SK-N-SH treated with all-trans-retinoic acid at 6 μM for 48 hours (cell line): ENCODE results near the gene SCARF2.

ENCODE experiments used
- ARNTL ChIP-seq: fragments of 450-650 bp; formaldehyde crosslinking; IDR thresholded peaks from 2 replicates; pipeline ENCODE4 v1.5.0; 2020; ENCODE audit warnings: low read depth, mild to moderate bottlenecking, moderate library complexity, borderline replicate concordance
- CSDC2 ChIP-seq: fragments of 250-450 bp; sonication (Bioruptor Pico); IDR thresholded peaks from 2 replicates; pipeline ENCODE4 v1.5.0; 2020; ENCODE audit warnings: mild to moderate bottlenecking, moderate library complexity
- GLIS3 ChIP-seq: fragments of 250-450 bp; sonication (Bioruptor Pico); IDR thresholded peaks from 2 replicates; pipeline ENCODE4 v1.5.0; 2020; ENCODE audit warnings: mild to moderate bottlenecking, moderate library complexity
- OSR1 ChIP-seq: fragments of 250-450 bp; sonication (Bioruptor Pico); IDR thresholded peaks from 2 replicates; pipeline ENCODE4 v1.8.0; 2022; ENCODE audit warnings: moderate library complexity, mild to moderate bottlenecking, inconsistent platforms
- RARB ChIP-seq: fragments of 250-450 bp; sonication (Bioruptor Pico); IDR thresholded peaks from 2 replicates; pipeline ENCODE4 v1.8.0; 2021; ENCODE audit warnings: mild to moderate bottlenecking, moderate library complexity
- SNAI2 ChIP-seq: fragments of 250-450 bp; sonication (Bioruptor Pico); IDR thresholded peaks from 2 replicates; pipeline ENCODE4 v1.5.0; 2020; ENCODE audit warnings: mild to moderate bottlenecking, moderate library complexity
- TOX ChIP-seq: fragments of 250-450 bp; sonication (Bioruptor Pico); IDR thresholded peaks from 2 replicates; pipeline ENCODE4 v1.8.0; 2021; ENCODE audit warnings: mild to moderate bottlenecking, moderate library complexity, borderline replicate concordance
- ZC3H10 ChIP-seq: fragments of 250-450 bp; sonication (Bioruptor Pico); IDR thresholded peaks from 2 replicates; pipeline ENCODE4 v1.5.1; 2021; ENCODE audit warnings: mild to moderate bottlenecking, moderate library complexity
- ZFP3 ChIP-seq: fragments of 250-450 bp; sonication (Bioruptor Pico); IDR thresholded peaks from 2 replicates; pipeline ENCODE4 v1.5.0; 2020; ENCODE audit warnings: mild to moderate bottlenecking, moderate library complexity
- ZNF565 ChIP-seq: fragments of 450-650 bp; formaldehyde crosslinking; conservative IDR thresholded peaks from 2 replicates; pipeline ENCODE4 v1.5.0; 2020; ENCODE audit warnings: low read depth, mild to moderate bottlenecking, moderate library complexity
- ZNF70 ChIP-seq: fragments of 450-650 bp; formaldehyde crosslinking; IDR thresholded peaks from 2 replicates; pipeline ENCODE4 v1.5.0; 2020; ENCODE audit warnings: mild to moderate bottlenecking, moderate library complexity
- TF ChIP-seq, protein P1 (sequence below): fragments of 250-450 bp; sonication (Bioruptor Pico); IDR thresholded peaks from 2 replicates; pipeline ENCODE4 v1.8.0; 2021; ENCODE audit warnings: low read depth, mild to moderate bottlenecking, moderate library complexity, borderline replicate concordance
- TF ChIP-seq, protein P2 (sequence below): fragments of 250-450 bp; sonication (Bioruptor Pico); IDR thresholded peaks from 2 replicates; pipeline ENCODE4 v1.8.0; 2020; ENCODE audit warnings: mild to moderate bottlenecking, moderate library complexity, borderline replicate concordance

- TF ChIP-seq, protein P1, sequence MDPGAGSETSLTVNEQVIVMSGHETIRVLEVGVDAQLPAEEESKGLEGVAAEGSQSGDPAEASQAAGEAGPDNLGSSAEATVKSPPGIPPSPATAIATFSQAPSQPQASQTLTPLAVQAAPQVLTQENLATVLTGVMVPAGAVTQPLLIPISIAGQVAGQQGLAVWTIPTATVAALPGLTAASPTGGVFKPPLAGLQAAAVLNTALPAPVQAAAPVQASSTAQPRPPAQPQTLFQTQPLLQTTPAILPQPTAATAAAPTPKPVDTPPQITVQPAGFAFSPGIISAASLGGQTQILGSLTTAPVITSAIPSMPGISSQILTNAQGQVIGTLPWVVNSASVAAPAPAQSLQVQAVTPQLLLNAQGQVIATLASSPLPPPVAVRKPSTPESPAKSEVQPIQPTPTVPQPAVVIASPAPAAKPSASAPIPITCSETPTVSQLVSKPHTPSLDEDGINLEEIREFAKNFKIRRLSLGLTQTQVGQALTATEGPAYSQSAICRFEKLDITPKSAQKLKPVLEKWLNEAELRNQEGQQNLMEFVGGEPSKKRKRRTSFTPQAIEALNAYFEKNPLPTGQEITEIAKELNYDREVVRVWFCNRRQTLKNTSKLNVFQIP (CRISPR knock-in tag), result no peak
- no peak for TF ChIP-seq CSDC2 (CRISPR knock-in tag)
- no peak for TF ChIP-seq ARNTL (CRISPR knock-in tag)
- no peak for TF ChIP-seq ZC3H10 (CRISPR knock-in tag)
- no peak for TF ChIP-seq ZNF565 (CRISPR knock-in tag)
- no peak for TF ChIP-seq GLIS3 (CRISPR knock-in tag)
- TF ChIP-seq, protein P2, sequence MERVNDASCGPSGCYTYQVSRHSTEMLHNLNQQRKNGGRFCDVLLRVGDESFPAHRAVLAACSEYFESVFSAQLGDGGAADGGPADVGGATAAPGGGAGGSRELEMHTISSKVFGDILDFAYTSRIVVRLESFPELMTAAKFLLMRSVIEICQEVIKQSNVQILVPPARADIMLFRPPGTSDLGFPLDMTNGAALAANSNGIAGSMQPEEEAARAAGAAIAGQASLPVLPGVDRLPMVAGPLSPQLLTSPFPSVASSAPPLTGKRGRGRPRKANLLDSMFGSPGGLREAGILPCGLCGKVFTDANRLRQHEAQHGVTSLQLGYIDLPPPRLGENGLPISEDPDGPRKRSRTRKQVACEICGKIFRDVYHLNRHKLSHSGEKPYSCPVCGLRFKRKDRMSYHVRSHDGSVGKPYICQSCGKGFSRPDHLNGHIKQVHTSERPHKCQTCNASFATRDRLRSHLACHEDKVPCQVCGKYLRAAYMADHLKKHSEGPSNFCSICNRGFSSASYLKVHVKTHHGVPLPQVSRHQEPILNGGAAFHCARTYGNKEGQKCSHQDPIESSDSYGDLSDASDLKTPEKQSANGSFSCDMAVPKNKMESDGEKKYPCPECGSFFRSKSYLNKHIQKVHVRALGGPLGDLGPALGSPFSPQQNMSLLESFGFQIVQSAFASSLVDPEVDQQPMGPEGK (CRISPR knock-in tag), result no peak
- no peak for TF ChIP-seq RARB (CRISPR knock-in tag)
- no peak for TF ChIP-seq OSR1 (CRISPR knock-in tag)
- no peak for TF ChIP-seq SNAI2 (CRISPR knock-in tag)
- no peak for TF ChIP-seq TOX (CRISPR knock-in tag)
- TF ChIP-seq ZNF70 (CRISPR knock-in tag), result no peak
- TF ChIP-seq ZFP3 (CRISPR knock-in tag), result no peak
Observed at GRCh38 chr22:20427945-20428417, 9.6 kb downstream of the SCARF2 start.
